GM19035 (cell line): ENCODE measurements around the gene INO80E.

Experiments used
- ATAC-seq: cut with Tn5 transposase; IDR thresholded peaks from one replicate; pipeline ENCODE4 v1.9.1; 2021; ENCODE audit not compliant: unreplicated experiment

INO80E gene

GRCh38 chr16:29975134-29975538 is 20.9 kb upstream of the INO80E start:
- no peak for ATAC-seq

GRCh38 chr16:29975811-29976511 is 20.1 kb upstream of the INO80E start:
- no peak for ATAC-seq

- no peak for ATAC-seq
These were observed 18.8 kb upstream of the INO80E start for GRCh38 chr16:29977063-29977825.

- ATAC-seq = no peak
These were observed 18.0 kb upstream of the INO80E start for GRCh38 chr16:29978081-29978480.

- no peak for ATAC-seq
These were observed 17.3 kb upstream of the INO80E start for GRCh38 chr16:29978564-29979270.

GRCh38 chr16:29982560-29983419 is 13.3 kb upstream of the INO80E start:
- ATAC-seq = no peak

GRCh38 chr16:29983420-29984136 is 12.5 kb upstream of the INO80E start:
- no peak for ATAC-seq

GRCh38 chr16:29984137-29984763 is 11.8 kb upstream of the INO80E start:
- no peak for ATAC-seq

- ATAC-seq = no peak
These were observed 11.3 kb upstream of the INO80E start for GRCh38 chr16:29984764-29985147.

GRCh38 chr16:29985271-29985811 is 10.7 kb upstream of the INO80E start:
- ATAC-seq = no peak

- ATAC-seq = no peak
These were observed 9.8 kb upstream of the INO80E start for GRCh38 chr16:29986231-29986630.

- ATAC-seq = no peak
These were observed 9.1 kb upstream of the INO80E start for GRCh38 chr16:29986931-29987330.

GRCh38 chr16:29987371-29988085 is 8.5 kb upstream of the INO80E start:
- ATAC-seq = no peak

GRCh38 chr16:29988346-29989075 is 7.5 kb upstream of the INO80E start:
- no peak for ATAC-seq

GRCh38 chr16:29989111-29989858 is 6.8 kb upstream of the INO80E start:
- ATAC-seq = no peak

- no peak for ATAC-seq
These were observed 6.0 kb upstream of the INO80E start for GRCh38 chr16:29990034-29990433.

- ATAC-seq = no peak
These were observed 5.0 kb upstream of the INO80E start for GRCh38 chr16:29990883-29991570.
